ENCODE results near the gene SSPN. TPM values are rescaled to one million over a fixed set of nuclear protein-coding genes. Genes with fewer than 3 reads are reported as not detected.

The SSPN gene
- total and polyA plus RNA-seq, 4 donors, result 1.2 to 11.4 (median 6.2) TPM

GRCh38 chr12:26279908-26280307, 84.5 kb downstream of the SSPN start:
- Histone ChIP-seq H3K4me3 (no peak overlapping the region), H3K9ac (ENCODE audit: insufficient read depth in 1 of 2, low read length in 2 of 2) (no peak overlapping the region), H3K4me1 (ENCODE audit: control insufficient read depth in 5 of 5, insufficient read depth in 5 of 5, low read length in 5 of 5) (peaks cover 0 to 2% (median 0%) of the 10 kb centered on the region in 5 donors), H3K27me3 (ENCODE audit: control insufficient read depth in 3 of 3, insufficient read depth in 3 of 3, low read length in 2 of 3) (no peaks in the 10 kb centered on the region), H3K27ac (ENCODE audit: low read depth in 1 of 2, low read length in 1 of 2) (no peak overlapping the region), H3K36me3 (ENCODE audit: control insufficient read depth in 4 of 4, insufficient read depth in 4 of 4, low read length in 4 of 4) (no peaks in the 10 kb centered on the region), H3K9me3 (ENCODE audit: control insufficient read depth in 4 of 4, insufficient read depth in 3 of 4, low read length in 3 of 4) (no peaks in the 10 kb centered on the region)
- WGBS, 2 donors, result 89% methylated on average over 5 of the region's 5 CpGs
- TF ChIP-seq CTCF (IDR thresholded peaks at IDR 0.05; ENCODE audit: control extremely low read depth, extremely low read depth), result no peak
- no peak for DNase-seq
- no peak for ATAC-seq (ENCODE audit: insufficient read depth, low FRiP score)

GRCh38 chr12:26280869-26281268, 85.5 kb downstream of the SSPN start:
- no peak overlapping the region for H3K4me3 ChIP-seq
- WGBS, 2 donors, result 93 to 95% methylated on average over 3 of the region's 3 CpGs
- TF ChIP-seq CTCF (IDR thresholded peaks at IDR 0.05; ENCODE audit: control extremely low read depth, extremely low read depth), result no peak
- no peak for ATAC-seq (ENCODE audit: insufficient read depth, low FRiP score)
- H3K27ac ChIP-seq (ENCODE audit: low read depth in 1 of 2, low read length in 1 of 2), result no peak overlapping the region
- H3K4me1 ChIP-seq (ENCODE audit: control insufficient read depth in 5 of 5, insufficient read depth in 5 of 5, low read length in 5 of 5), result no peaks in the 10 kb centered on the region
- no peak for DNase-seq
- H3K9ac ChIP-seq (ENCODE audit: insufficient read depth in 1 of 2, low read length in 2 of 2), result no peak overlapping the region
- no peaks in the 10 kb centered on the region for H3K9me3 ChIP-seq (ENCODE audit: control insufficient read depth in 4 of 4, insufficient read depth in 3 of 4, low read length in 3 of 4)
- no peaks in the 10 kb centered on the region for H3K36me3 ChIP-seq (ENCODE audit: control insufficient read depth in 4 of 4, insufficient read depth in 4 of 4, low read length in 4 of 4)
- no peaks in the 10 kb centered on the region for H3K27me3 ChIP-seq (ENCODE audit: control insufficient read depth in 3 of 3, insufficient read depth in 3 of 3, low read length in 2 of 3)

- no peaks in the 10 kb centered on the region for H3K9me3 ChIP-seq (ENCODE audit: control insufficient read depth in 4 of 4, insufficient read depth in 3 of 4, low read length in 3 of 4)
- H3K4me1 ChIP-seq (ENCODE audit: control insufficient read depth in 5 of 5, insufficient read depth in 5 of 5, low read length in 5 of 5), result no peaks in the 10 kb centered on the region
- TF ChIP-seq CTCF (IDR thresholded peaks at IDR 0.05; ENCODE audit: control extremely low read depth, extremely low read depth), result no peak
- H3K27me3 ChIP-seq (ENCODE audit: control insufficient read depth in 3 of 3, insufficient read depth in 3 of 3, low read length in 2 of 3), result no peaks in the 10 kb centered on the region
- no peak overlapping the region for H3K4me3 ChIP-seq
- WGBS, 2 donors, result 76 to 82% methylated on average over 4 of the region's 4 CpGs
- H3K27ac ChIP-seq (ENCODE audit: low read depth in 1 of 2, low read length in 1 of 2), result no peak overlapping the region
- ATAC-seq (ENCODE audit: insufficient read depth, low FRiP score) (no peak), DNase-seq (no peak)
- no peaks in the 10 kb centered on the region for H3K36me3 ChIP-seq (ENCODE audit: control insufficient read depth in 4 of 4, insufficient read depth in 4 of 4, low read length in 4 of 4)
- H3K9ac ChIP-seq (ENCODE audit: insufficient read depth in 1 of 2, low read length in 2 of 2), result no peak overlapping the region
Measured at GRCh38 chr12:26281320-26281719, 85.9 kb downstream of the SSPN start.

GRCh38 chr12:26282339-26282940, 87.1 kb downstream of the SSPN start:
- Histone ChIP-seq H3K27me3 (ENCODE audit: control insufficient read depth in 3 of 3, insufficient read depth in 3 of 3, low read length in 2 of 3) (no peaks in the 10 kb centered on the region), H3K36me3 (ENCODE audit: control insufficient read depth in 4 of 4, insufficient read depth in 4 of 4, low read length in 4 of 4) (no peaks in the 10 kb centered on the region), H3K9ac (ENCODE audit: insufficient read depth in 1 of 2, low read length in 2 of 2) (no peak overlapping the region), H3K9me3 (ENCODE audit: control insufficient read depth in 4 of 4, insufficient read depth in 3 of 4, low read length in 3 of 4) (no peaks in the 10 kb centered on the region), H3K27ac (ENCODE audit: low read depth in 1 of 2, low read length in 1 of 2) (no peak overlapping the region), H3K4me1 (ENCODE audit: control insufficient read depth in 5 of 5, insufficient read depth in 5 of 5, low read length in 5 of 5) (no peaks in the 10 kb centered on the region), H3K4me3 (no peak overlapping the region)
- no peak for DNase-seq
- 86 to 87% methylated on average over 4 of the region's 4 CpGs for WGBS, 2 donors
- TF ChIP-seq CTCF (IDR thresholded peaks at IDR 0.05; ENCODE audit: control extremely low read depth, extremely low read depth), result no peak
- ATAC-seq (ENCODE audit: insufficient read depth, low FRiP score), result no peak

Measured in lung (tissue), 12 donors.